Neural cell (in vitro differentiated cells): ENCODE results near the gene PRRT4. TPM values are rescaled to one million over a fixed set of nuclear protein-coding genes. Genes with fewer than 3 reads are reported as not detected.

Experiments
- H2AFZ ChIP-seq: fragments of 200-600, 300-800 bp; sonication (generic), shearing (Covaris generic); 2 replicates; pipeline ENCODE4 v1.6.0; 2014; ENCODE audit warnings: low read depth, mild to moderate bottlenecking, antibody characterized with exemption, low read length, moderate library complexity
- H3F3A ChIP-seq: fragments of 200-600 bp; shearing (Covaris generic); 2 replicates; pipeline ENCODE4 v1.6.1; 2016; ENCODE audit warnings: mild to moderate bottlenecking, moderate library complexity, mixed read lengths, antibody characterized with exemption, low read length; ENCODE audit not compliant: insufficient read depth, poor library complexity, severe bottlenecking
- H3K27ac ChIP-seq: fragments of 200-600, 300-800 bp; sonication (generic), shearing (Covaris generic); 2 replicates; pipeline ENCODE4 v1.5.1; 2014; ENCODE audit warnings: mild to moderate bottlenecking, low read length, moderate library complexity
- H3K27me3 ChIP-seq: fragments of 300-800, 200-600 bp; sonication (generic), shearing (Covaris generic); 2 replicates; pipeline ENCODE4 v1.6.0; 2014; ENCODE audit warnings: mild to moderate bottlenecking, low read depth, low read length, moderate library complexity; ENCODE audit not compliant: insufficient read depth
- H3K36me3 ChIP-seq: fragments of 300-800, 200-600 bp; sonication (generic), shearing (Covaris generic); 2 replicates; pipeline ENCODE4 v1.5.1; 2014; ENCODE audit warnings: mild to moderate bottlenecking, antibody characterized with exemption, low read length, moderate library complexity; ENCODE audit not compliant: insufficient read depth
- H3K4me2 ChIP-seq: fragments of 300-800, 200-600 bp; sonication (generic), shearing (Covaris generic); 2 replicates; pipeline ENCODE4 v1.6.0; 2014; ENCODE audit warnings: mild to moderate bottlenecking, low read length
- H3K4me3 ChIP-seq: fragments of 300-800, 200-600 bp; sonication (generic), shearing (Covaris generic); 2 replicates; pipeline ENCODE4 v1.5.1; 2014; ENCODE audit warnings: mild to moderate bottlenecking, low read length, moderate library complexity
- H3K79me2 ChIP-seq: fragments of 200-600 bp; shearing (Covaris generic); replicated peaks from 2 replicates; pipeline ENCODE4 v1.6.0; 2014; ENCODE audit warnings: mild to moderate bottlenecking, low read length, moderate library complexity; ENCODE audit not compliant: insufficient read depth
- H3K9ac ChIP-seq: fragments of 300-800, 200-600 bp; sonication (generic), shearing (Covaris generic); 2 replicates; pipeline ENCODE4 v1.6.1; 2016; ENCODE audit warnings: mild to moderate bottlenecking, low read length, mixed read lengths
- H3K9me2 ChIP-seq: fragments of 200-600 bp; shearing (Covaris generic); 2 replicates; pipeline ENCODE4 v1.6.1; 2016; ENCODE audit warnings: mild to moderate bottlenecking, low read length, mixed read lengths; ENCODE audit not compliant: insufficient read depth
- H3K9me3 ChIP-seq: fragments of 200-600, 300-800 bp; sonication (generic), shearing (Covaris generic); 2 replicates; pipeline ENCODE4 v1.6.1; 2016; ENCODE audit warnings: mild to moderate bottlenecking, mixed run types, low read length, moderate library complexity, mixed read lengths
- H4K20me1 ChIP-seq: fragments of 200-600 bp; shearing (Covaris generic); 2 replicates; pipeline ENCODE4 v1.6.1; 2016; ENCODE audit warnings: mild to moderate bottlenecking, mixed run types; ENCODE audit not compliant: insufficient read depth
- EP300 ChIP-seq: fragments of 450-650 bp; conservative IDR thresholded peaks from 2 replicates; pipeline ENCODE4 v1.6.1; 2014; ENCODE audit warnings: antibody characterized with exemption, mild to moderate bottlenecking, moderate library complexity; ENCODE audit not compliant: poor library complexity, severe bottlenecking
- EZH2 ChIP-seq: fragments of 200-600, 300-800 bp; shearing (Covaris generic), sonication (generic); IDR thresholded peaks from 2 replicates; pipeline ENCODE4 v1.6.1; 2014; ENCODE audit warnings: antibody characterized with exemption, low read length, borderline replicate concordance, mild to moderate bottlenecking; ENCODE audit not compliant: insufficient read depth, poor library complexity, severe bottlenecking
- MXI1 ChIP-seq: fragments of 450-650 bp; conservative IDR thresholded peaks from 2 replicates; pipeline ENCODE4 v1.6.1; 2014; ENCODE audit warnings: antibody characterized with exemption, mild to moderate bottlenecking; ENCODE audit not compliant: poor library complexity, severe bottlenecking
- POLR2AphosphoS5 ChIP-seq: IDR thresholded peaks from 2 replicates; pipeline ENCODE4 v1.6.1; 2012
- RAD21 ChIP-seq: fragments of 450-650 bp; conservative IDR thresholded peaks from 2 replicates; pipeline ENCODE4 v1.6.1; 2014; ENCODE audit warnings: antibody characterized with exemption, mild to moderate bottlenecking, moderate library complexity
- SMC3 ChIP-seq: fragments of 450-650 bp; conservative IDR thresholded peaks from 2 replicates; pipeline ENCODE4 v1.6.1; 2014; ENCODE audit warnings: antibody characterized with exemption, mild to moderate bottlenecking, moderate library complexity; ENCODE audit not compliant: poor library complexity
- TAF1 ChIP-seq: IDR thresholded peaks from 2 replicates; pipeline ENCODE4 v1.6.1; 2012; ENCODE audit warnings: low read depth
- polyA plus RNA-seq: library from polyadenylated mRNA; depleted of rRNA; stranded (reverse); fragments of >200 nt; gene quantifications from 2 replicates; pipeline ENCODE4 v1.2.3, GENCODE V29; 2014
- TF ChIP-seq, protein P1 (sequence below): fragments of 450-650 bp; IDR thresholded peaks from 2 replicates; pipeline ENCODE4 v1.5.1; 2014; ENCODE audit warnings: antibody characterized with exemption, mild to moderate bottlenecking, moderate library complexity; ENCODE audit not compliant: poor library complexity, severe bottlenecking
- TF ChIP-seq, protein P2 (sequence below): IDR thresholded peaks from 2 replicates; pipeline ENCODE4 v1.6.1; 2012; ENCODE audit warnings: borderline replicate concordance

Gene PRRT4
- polyA plus RNA-seq, 1 donor from 2014 or later, result 32.5 TPM

DNA sequence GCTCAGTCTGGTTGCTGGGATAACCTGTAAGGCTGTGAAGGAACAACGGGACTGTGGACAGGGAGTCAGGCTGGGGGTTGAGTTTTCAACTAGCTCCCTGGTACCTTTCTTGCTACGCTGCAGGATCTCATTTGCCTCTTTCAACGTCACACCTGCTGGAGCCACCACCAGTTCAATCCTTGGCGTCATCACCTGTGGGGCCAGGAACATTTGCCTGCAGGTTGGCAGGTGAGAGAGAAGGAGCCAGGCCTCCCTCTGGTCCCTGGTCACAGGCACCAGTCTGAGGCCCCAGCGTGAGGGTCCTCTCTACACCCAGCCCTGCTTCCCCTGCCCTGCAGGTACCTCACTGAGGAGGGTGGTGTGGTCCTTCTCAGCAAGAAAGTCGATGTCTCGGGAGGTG, 38.5 kb upstream of the PRRT4 start:
- Histone ChIP-seq H3K36me3 (no peaks in the 10 kb centered on the region), H2AFZ (no peak overlapping the region), H3K27ac (no peak overlapping the region), H3K4me2 (no peak overlapping the region), H3K79me2 (peaks cover 6% of the 10 kb centered on the region), H3F3A (no peaks in the 10 kb centered on the region), H3K9ac (no peak overlapping the region), H3K9me3 (no peaks in the 10 kb centered on the region), H4K20me1 (no peaks in the 10 kb centered on the region), H3K9me2 (no peaks in the 10 kb centered on the region), H3K4me3 (no peak overlapping the region), H3K27me3 (no peaks in the 10 kb centered on the region)
- TF ChIP-seq MXI1 (no peak), EZH2 (no peak), EP300 (no peak), RAD21 (no peak), SMC3 (no peak), TAF1 (no peak), POLR2AphosphoS5 (no peak)
- TF ChIP-seq, protein P1, sequence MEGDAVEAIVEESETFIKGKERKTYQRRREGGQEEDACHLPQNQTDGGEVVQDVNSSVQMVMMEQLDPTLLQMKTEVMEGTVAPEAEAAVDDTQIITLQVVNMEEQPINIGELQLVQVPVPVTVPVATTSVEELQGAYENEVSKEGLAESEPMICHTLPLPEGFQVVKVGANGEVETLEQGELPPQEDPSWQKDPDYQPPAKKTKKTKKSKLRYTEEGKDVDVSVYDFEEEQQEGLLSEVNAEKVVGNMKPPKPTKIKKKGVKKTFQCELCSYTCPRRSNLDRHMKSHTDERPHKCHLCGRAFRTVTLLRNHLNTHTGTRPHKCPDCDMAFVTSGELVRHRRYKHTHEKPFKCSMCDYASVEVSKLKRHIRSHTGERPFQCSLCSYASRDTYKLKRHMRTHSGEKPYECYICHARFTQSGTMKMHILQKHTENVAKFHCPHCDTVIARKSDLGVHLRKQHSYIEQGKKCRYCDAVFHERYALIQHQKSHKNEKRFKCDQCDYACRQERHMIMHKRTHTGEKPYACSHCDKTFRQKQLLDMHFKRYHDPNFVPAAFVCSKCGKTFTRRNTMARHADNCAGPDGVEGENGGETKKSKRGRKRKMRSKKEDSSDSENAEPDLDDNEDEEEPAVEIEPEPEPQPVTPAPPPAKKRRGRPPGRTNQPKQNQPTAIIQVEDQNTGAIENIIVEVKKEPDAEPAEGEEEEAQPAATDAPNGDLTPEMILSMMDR, result no peak
- TF ChIP-seq, protein P2, sequence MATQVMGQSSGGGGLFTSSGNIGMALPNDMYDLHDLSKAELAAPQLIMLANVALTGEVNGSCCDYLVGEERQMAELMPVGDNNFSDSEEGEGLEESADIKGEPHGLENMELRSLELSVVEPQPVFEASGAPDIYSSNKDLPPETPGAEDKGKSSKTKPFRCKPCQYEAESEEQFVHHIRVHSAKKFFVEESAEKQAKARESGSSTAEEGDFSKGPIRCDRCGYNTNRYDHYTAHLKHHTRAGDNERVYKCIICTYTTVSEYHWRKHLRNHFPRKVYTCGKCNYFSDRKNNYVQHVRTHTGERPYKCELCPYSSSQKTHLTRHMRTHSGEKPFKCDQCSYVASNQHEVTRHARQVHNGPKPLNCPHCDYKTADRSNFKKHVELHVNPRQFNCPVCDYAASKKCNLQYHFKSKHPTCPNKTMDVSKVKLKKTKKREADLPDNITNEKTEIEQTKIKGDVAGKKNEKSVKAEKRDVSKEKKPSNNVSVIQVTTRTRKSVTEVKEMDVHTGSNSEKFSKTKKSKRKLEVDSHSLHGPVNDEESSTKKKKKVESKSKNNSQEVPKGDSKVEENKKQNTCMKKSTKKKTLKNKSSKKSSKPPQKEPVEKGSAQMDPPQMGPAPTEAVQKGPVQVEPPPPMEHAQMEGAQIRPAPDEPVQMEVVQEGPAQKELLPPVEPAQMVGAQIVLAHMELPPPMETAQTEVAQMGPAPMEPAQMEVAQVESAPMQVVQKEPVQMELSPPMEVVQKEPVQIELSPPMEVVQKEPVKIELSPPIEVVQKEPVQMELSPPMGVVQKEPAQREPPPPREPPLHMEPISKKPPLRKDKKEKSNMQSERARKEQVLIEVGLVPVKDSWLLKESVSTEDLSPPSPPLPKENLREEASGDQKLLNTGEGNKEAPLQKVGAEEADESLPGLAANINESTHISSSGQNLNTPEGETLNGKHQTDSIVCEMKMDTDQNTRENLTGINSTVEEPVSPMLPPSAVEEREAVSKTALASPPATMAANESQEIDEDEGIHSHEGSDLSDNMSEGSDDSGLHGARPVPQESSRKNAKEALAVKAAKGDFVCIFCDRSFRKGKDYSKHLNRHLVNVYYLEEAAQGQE, result no peak

DNA sequence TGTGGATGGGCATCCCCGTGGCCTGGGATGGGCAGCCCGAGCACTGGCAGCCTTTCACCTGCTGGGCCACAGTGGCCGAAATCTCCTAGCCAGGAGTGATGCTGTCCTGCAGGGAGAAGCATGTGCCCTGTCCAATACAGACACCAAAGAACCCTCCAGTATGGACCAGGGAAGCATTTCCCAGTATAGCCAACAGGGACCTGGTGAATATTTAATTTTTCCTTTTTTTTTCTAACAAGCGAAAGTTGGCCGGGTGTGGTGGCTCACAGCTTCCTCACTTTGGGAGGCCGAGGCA, 37.3 kb upstream of the PRRT4 start:
- TF ChIP-seq EP300 (no peak), MXI1 (no peak), TAF1 (no peak)
- TF ChIP-seq, protein P2, result no peak
- TF ChIP-seq, protein P1, result peak; percentile 41
- Histone ChIP-seq H3K36me3 (no peaks in the 10 kb centered on the region), H3K27me3 (no peaks in the 10 kb centered on the region), H3K4me2 (no peak overlapping the region), H3K9me3 (no peaks in the 10 kb centered on the region), H3K79me2 (no peaks in the 10 kb centered on the region), H3K4me3 (no peak overlapping the region), H3K9ac (no peak overlapping the region), H4K20me1 (no peaks in the 10 kb centered on the region), H2AFZ (no peak overlapping the region), H3K27ac (no peak overlapping the region), H3K9me2 (no peaks in the 10 kb centered on the region), H3F3A (no peaks in the 10 kb centered on the region)
